GM21737 (cell line): Measurements from ENCODE around the gene P3H2.

Experiments used
- ATAC-seq: cut with Tn5 transposase; IDR thresholded peaks from one replicate; pipeline ENCODE4 v1.9.1; 2021; ENCODE audit warnings: mild to moderate bottlenecking, moderate library complexity; ENCODE audit not compliant: unreplicated experiment

The P3H2 gene

DNA sequence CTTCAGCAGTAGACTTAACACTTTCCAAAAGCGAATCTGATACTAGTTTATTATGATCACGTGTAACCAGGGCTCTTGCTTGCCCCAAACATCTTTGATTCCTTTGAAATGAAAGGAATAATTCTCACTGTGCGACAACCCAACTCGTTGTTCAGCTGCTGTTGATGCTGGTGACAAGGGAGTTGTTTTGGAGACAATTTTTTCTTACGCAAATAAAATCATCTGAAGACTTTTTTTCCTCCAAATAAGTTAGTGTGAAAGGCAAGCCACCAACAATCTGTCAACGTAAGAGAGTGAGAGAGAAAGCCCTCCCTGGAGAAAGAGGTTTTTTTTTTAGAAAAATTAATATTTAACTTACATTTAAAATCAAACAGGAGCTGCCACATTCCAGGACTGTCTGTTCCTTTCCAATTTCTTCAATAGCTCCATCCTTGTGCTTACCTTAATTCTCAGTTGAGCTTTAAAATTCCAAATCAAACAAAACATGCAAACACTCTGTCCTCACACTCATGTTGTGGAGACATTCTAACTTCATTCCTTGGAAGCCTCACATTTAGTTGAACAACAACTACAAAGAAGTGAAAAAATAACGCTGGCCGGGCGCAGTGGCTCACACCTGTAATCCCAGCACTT lies 4.9 kb upstream of the P3H2 start:
- ATAC-seq = no peak

DNA sequence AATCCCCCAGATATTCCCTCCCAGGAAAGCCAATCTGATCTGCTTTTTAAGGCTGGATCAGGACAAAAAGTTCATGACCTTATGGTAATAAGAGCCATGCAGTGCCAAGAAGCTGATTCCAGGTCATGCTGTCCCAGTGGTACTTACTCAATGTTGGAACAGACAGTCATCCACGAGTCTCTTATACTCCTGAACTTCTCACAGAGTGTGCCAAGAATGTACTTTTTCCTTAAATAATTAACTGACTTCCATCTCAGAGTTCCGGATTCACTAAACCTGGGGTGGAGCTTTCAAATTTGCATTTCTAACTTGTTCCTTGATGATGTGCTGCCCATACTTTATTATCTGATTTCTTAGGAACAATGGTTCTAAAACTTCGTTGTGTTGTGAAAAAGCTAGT lies 3.4 kb upstream of the P3H2 start:
- no peak for ATAC-seq

DNA sequence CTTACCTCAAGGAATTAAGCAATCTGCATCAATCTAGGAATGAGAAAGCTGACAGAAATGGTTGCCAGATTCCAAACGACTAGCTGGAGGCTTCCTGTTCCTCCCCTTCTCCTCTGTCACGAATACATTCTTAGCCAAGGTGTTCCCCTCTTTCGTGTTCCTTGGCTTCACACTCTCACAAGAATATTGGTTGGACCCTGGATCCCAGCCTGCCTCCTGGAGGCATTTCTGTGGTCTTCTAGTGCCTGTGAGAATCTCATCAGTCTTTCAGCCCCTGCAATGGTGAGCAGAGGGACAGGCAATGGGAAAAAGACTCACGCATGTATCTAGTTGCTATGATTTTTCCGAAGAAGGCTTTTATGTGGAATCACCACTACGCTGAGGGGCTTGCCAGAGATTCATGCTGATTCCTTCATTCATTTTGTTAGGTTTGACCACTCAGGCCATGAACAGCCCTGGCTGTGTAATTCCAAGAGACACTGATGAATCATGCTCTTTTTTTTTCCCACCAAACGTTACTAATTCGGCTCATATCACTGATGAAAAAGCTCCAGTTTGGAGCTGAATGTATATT lies 1.6 kb upstream of the P3H2 start:
- no peak for ATAC-seq

DNA sequence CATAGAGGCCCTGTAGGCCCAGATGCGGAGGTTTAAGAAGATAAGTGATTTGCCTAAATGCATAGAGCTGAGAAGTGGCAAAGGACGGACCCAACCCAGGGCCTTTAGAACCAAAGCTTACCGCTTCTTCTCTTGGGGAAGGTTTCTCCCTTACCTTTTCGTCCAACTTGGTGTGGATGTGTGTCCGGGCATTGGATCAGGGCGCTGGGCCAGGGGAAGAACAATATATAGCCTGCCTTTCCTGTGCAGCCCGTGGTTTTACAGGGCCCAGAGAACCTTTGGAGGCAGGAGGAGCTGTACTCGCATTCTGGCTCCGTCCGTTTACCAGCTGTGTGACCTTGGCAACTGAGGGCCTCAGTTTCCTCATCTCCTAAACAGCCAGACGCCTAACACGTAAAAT lies 686 bp upstream of the P3H2 start:
- no peak for ATAC-seq

DNA sequence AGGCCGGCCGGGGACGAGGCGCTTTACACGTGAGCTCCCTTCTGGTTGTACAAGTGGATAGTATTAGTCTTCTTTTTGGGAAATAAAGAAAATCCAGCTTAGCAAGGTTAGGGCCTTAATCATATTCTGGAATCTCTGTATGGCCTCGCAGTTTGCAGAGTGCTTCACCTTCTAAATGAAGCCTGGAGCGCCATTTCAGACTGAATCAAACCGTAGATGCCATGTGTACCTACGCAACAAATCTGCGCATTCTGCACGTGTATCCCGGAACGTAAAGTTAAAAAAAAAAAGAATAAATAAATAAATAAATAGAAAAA lies 322 bp upstream of the P3H2 start:
- no peak for ATAC-seq

DNA sequence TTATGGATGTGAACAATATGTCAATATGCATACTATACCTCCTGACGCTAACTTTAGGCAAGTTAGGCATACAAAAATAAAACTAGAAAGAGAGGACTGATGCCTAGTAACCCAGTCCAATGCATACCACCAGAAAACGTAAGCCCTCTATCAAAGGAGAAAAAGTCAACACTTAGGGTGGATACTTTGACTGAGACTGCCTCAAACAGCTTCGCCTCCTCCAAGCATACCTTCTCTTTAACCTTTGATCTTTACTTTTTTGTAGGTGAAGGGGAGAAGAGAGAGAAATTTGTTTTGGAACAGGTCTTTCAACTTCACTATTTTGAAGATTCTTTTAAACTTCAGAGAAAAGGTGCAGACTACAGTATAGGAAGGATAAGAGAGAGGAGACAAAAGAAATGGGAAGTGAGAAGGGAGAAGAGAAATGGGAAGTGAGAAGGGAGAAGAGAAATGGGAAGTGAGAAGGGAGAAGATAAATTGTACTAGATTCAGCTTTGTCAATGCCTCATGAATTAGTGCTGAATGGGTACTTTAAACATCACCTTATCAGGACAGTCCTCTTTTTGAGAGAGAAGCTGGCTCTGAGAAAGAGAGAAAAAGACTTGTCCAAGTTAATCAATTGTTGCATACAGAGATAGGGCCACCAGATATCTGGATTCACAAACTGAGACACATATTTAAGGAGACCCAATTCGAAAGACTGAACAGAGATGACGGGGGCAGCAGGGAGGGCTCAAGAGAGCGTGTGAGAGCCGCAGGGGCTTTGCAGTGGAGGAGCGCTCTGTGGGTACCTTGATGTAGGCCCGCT lies 1.0 kb downstream of the P3H2 start:
- no peak for ATAC-seq

DNA sequence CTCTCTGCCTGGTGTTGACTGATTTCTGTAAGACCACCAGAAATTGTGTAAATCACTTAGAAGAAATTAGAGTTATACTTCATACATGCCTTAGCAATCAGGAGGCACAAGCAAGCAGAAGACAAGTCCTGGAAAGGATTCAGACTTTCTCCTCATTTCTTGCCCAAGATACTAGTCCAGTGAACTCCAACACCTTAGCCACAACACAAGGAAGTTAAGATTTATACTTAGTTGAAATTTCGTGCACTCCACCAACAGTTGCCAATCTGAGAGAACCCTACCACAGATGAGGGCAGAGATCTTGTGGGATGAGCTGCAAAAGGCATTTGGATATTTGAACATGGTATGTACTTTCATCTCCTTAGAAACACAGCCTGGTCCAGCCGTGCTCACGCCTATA lies 2.3 kb downstream of the P3H2 start:
- ATAC-seq = no peak

DNA sequence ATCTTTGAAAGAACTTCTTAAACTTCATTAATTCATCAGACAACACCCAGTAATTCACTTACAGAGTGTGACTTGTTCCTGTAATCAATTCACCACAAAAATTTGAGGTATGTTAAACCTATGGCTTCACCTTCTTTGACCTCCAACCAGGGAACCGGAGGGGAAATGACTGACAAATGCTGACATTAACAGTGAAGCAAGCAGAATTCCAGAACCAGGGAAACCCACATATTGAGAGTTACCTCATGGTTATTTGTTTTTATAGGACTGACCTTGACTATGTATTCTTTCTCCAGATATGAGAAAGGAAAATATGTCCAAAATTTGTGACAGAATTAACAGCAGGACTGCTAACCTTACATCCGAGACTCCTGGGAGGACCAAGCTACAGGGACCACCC lies 2.7 kb downstream of the P3H2 start:
- no peak for ATAC-seq

DNA sequence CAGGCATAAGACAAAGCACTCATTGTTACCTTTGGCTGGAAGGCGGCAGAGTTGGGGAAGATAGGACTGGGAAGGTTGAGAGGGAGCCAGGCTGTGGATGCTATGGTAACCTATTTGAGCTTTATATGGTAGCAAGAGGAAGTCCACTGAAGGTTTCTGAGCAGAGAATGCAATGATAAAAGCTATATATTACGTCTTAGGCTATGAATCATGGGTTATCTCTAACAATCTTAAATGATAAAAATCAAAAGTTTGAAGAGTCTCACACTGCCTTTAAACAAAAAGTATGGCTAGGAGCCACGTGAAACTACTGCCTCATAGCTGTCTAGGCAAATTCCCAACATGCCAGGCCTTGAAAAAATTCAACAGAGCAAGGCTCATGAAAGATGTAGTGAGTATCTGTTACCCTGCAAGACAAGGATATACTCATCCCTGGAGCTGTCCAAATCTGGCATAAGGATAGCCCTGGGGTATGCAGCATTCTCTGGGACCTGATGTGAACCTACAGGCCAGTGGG lies 4.1 kb downstream of the P3H2 start:
- no peak for ATAC-seq

DNA sequence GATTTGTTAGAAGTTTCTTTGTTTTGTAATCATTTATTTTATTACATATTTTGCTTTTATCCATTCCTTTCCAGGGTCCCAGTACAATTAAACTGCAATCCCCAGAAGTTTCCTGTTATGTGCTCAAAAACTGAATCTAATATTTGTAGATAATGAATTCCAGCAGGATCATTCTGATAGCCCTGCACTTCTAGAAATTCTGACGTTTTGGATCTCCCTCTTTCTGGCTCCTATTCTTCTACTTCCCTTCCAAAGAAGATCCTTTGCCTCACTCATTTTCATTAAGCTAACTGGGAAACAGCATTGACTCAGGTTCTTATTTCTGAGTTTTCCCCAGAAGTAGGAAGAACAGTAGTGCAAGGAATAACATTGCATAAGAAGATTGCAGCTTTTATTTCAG lies 9.9 kb downstream of the P3H2 start:
- ATAC-seq = no peak

DNA sequence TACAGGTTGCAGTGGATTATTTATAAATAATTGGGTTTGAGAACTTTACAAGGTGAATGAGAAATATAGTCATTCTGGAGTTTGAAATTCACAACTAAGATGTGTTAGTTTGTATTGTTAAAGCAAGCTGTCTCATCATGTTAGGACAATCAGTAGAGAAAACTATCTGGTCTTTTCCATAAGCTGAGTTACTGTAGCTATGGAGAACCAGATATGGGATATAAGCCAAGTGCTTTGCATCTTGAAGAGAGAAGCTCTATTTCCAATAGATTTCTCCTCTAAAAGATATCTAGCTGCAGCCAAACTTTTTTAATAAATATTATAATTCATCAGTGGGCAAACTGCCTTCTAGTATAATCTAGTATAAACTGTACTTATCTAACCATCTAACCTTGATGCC lies 11.3 kb downstream of the P3H2 start:
- ATAC-seq = no peak

DNA sequence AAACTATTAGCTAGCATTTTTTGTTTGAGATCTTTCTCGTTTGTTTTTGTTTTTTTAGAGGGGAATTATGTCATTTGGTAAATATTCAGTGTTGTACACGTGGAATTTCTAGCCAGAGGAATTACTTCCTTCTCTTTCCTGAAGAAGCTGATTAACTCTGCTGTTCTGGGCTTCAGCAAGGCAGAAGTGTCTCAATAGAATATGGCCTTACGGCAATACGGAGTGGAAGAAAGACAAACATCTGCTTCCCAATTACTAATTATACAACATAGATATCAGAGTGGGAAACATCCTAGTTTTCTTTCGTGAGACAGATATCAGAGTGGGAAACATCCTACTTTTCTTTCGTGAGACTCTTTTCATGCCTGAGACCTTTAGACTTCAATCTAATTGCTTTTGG lies 11.9 kb downstream of the P3H2 start:
- no peak for ATAC-seq

DNA sequence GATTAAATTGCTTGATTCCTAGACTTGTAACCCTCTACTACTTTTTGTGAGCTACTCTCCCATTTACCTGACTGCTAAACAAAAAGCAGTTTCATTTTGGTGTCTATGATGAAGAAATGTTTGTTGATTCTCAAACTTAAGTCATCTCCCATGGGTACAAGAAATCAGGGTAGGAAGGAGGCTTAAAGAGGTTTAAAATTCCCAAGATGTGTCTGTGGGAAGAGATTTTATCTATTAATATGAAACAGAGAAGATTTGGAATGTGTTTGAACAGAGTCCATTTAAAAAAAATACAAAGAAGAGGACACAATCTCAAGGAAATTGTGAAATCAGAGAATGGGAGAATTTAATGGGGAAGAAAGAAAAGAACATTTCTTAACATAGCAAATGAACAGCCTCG lies 14.8 kb downstream of the P3H2 start:
- no peak for ATAC-seq

DNA sequence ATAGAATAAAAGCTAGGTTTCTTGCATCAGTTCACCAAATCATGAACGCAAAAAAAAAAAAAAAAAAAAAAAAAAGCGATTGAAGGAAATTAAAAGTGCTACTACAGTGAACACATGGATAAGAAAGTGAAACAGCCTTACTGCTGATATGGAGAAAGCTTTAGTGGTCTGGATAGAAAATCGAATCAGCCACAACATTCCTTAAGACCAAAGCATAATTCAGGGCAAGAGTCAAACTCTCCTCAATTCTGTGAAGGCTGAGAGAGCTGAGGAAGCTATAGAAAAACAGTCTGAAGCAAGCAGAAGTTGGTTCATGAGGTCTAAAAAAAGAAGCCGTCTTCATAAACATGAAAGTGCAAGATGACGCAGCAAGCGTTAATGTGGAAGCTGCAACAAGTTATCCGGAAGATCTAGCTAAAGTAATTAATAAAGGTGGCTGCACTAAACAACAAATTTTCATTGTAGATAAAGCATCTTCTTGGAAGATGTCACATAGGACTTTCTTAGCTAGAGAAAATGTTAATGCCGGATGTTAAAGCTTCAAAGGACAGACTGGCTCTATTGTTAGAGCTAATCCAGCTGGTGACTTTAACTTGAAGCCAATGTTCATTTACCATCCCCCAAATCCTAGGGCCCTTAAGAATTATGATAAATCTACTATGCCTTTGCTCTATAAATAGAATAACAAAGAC lies 19.2 kb downstream of the P3H2 start:
- ATAC-seq = no peak

DNA sequence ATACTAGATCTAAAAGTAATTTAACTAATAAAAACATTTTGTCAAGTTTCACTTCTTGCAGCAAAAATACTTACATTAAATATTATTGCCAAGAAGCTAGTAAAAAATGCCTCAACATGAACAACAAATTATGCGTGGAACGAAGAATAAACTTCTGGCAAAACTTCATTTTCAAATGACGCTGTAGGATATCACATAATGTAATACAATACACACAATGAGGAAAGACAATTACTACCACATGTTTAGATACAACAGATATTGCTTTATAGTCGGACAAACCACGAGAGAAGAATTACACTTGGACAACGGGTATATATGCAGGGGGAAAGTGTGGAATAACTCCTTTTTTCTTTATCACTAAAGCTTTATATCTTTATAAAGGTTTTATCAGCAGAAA lies 21.6 kb downstream of the P3H2 start:
- no peak for ATAC-seq

DNA sequence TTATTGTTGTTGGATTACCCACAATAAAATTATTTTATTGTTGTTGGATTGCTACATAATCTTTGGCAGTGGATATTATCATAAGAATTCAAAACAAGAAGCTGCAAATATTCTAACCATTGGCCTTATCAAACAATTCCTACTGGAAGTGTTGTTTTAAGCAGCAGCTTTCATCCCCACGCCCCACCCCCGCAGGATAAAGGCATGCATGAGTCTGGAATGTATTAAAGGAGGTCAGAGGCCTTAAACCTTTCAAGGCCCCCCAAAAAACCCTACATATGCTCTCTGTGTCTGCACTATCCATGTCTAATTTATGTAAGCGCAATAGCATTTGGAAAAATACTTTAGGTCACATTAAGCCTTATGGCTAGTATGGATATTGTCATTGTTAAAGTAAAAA lies 23.1 kb downstream of the P3H2 start:
- ATAC-seq = no peak

DNA sequence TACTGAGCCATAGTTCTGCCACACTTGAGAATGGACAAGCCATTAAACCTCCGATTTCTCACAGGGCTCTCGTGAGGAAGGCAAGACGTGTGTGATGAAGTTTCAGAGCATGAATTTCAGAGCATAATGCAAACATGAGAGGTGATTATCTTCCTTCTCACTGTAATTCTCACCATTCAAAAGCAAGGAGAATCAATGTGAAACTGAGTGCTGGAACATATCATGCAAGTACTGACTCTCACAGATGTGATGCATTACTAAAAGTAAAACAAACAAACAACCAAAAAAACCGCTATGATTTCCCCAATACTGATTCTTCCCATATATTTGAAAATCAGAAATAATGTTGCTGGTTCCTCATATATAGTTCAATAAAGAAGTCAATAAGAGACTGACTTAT lies 23.7 kb downstream of the P3H2 start:
- no peak for ATAC-seq

DNA sequence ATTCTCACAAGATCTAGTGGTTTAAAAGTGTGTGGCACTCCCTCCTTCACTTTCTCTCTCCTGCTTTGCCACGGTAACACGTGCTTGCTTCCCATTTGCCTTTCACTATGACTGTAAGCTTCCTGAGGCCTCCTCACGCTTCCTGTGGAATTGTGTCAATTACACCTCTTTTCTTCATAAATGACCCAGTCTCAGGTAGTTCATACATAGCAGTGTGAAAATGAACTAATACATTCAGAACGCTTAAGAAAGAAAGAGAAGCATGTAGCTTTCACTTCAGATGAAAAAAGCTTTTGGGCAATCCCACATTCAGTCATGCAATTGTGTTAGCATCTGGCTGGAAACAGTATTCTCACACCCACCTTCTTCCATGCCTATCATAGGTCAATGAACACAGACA lies 24.4 kb downstream of the P3H2 start:
- ATAC-seq = no peak

DNA sequence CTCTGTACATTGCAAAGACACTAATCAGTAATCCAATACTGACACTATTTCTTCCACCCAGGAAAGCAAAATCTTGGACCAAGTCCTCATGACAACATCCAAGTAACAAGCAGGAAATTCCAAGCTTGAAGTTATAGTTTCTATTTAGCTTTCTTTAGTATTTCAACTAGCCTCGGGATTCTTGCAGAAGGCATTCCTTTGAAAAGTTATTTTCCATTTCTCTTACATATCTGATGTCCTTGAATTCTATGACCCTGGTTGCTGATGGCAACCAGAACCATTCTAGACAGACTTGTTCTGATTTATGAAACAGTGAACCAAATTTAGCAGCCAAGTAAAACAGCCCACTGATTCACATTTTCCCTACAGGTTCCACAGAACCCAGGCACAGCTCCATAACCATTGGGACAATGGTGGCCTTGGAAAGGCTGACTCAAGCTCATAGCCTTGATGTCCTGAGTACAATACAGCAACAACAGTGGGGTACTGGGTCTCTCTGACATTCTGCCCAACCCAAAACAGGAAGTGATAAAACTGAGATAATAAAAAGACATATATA lies 26.5 kb downstream of the P3H2 start:
- no peak for ATAC-seq

DNA sequence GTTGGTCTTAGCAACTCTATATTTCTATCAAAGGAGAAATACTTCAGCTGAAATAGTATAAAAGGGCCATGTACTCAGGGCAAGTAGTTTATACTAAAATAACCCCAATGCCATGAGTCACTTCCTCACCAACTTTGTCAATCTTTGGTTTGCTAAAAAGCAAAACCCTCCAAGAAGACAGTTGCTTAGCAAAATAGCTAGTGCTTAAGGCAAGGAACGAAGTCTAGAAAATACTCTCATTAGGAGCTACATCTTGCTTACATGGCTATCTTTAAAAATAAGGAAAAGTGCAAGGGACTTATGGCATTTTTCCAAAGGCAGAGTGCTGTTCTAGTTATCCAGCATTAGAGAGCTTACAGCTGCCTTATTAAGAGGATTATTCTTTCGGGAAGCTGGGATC lies 28.4 kb downstream of the P3H2 start:
- no peak for ATAC-seq

DNA sequence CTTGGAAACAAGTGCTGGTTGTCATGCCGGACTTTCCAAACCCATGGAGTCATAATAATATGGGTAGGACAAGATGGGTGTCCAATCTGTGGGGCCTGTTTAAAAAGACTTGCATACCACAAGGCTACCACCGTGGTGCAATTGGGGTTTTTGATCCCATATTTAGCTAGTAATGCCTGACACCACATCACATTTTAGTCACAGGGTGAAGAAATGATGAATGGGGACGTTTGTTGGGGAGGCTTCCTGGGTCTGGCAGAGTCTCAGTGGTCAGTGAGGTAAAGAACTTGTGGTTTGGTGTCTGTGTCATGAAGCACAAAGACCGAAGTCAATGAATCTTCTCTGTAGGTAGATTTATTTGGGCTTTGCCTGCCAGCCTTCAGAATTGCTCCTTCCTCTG lies 31.0 kb downstream of the P3H2 start:
- ATAC-seq = no peak

DNA sequence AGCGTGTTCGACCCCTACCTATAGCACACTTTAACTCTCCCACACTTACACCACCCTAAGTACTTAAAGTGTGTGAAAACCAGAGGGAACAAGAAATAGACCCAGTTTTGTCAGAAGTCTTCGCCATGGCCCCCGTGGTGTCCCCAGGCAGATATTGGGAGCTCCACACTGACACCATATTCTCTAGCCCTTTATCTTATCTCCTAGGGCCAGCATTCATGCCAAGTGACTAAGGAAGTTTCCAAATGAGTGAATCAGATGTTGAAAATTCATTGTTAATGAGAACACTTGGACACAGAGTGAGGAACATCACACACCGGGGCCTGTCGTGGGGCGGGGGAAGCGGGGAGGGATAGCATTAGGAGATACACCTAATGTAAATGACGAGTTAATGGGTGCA lies 31.8 kb downstream of the P3H2 start:
- ATAC-seq = no peak
